ENCODE measurements around the gene XRRA1. TPM values are rescaled to one million over a fixed set of nuclear protein-coding genes. Genes with fewer than 3 reads are reported as not detected.
"Not testable (repeated sequence)": the region's sequence is repeated elsewhere in the genome, so short reads cannot be mapped to it uniquely, and the experiment has no call there.

Gene XRRA1, protein sequence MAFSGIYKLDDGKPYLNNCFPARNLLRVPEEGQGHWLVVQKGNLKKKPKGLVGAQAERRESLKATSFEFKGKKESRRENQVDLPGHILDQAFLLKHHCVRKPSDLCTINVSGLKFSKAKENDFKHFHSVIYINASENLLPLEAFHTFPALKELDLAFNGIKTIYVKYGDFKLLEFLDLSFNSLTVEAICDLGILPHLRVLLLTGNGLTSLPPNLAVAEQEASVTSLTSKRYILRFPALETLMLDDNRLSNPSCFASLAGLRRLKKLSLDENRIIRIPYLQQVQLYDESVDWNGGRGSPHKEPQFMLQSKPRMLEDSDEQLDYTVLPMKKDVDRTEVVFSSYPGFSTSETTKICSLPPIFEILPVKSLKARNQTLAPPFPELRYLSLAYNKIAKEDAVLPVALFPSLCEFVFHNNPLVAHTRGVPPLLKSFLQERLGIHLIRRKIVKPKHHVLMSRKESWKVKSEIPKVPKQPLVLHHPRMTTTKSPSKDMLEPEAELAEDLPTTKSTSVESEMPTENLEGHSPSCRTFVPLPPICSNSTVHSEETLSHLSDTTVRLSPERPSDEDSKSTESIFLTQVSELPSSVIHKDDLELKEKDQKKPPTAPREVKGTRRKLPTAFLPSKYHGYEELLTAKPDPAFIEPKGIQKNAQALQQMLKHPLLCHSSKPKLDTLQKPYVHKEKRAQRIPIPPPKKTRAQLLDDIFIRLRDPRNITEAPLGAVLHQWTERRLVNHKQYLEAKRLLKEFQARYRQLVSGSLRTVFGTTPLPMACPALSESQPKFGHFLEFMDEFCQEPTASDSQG
- total RNA-seq (10 to 100 TPM in 8 of 9 donors, 1 to 10 TPM in 1; 8.2 to 50.2 (median 14.0) TPM), polyA plus RNA-seq (1 to 10 TPM; 3.1 to 7.2 (median 6.3) TPM)
- long read RNA-seq, donor 1, partial matches to known transcripts: 106 of 512 reads
- long read RNA-seq, donor 1, other reads (novel, unspliced or antisense): 405 of 512 reads
- long read RNA-seq, donor 2: 0 reads
- long read RNA-seq, donor 3, partial matches to known transcripts: 372 of 377 reads
- long read RNA-seq, donor 3, other reads (novel, unspliced or antisense): 5 of 377 reads
- long read RNA-seq, donor 4, partial matches to known transcripts: 0 of 6 reads
- long read RNA-seq, donor 4, other reads (novel, unspliced or antisense): 6 of 6 reads
- long read RNA-seq, donor 5, partial matches to known transcripts: 0 of 9 reads
- long read RNA-seq, donor 5, other reads (novel, unspliced or antisense): 9 of 9 reads
- long read RNA-seq, donor 6, full-length matches to known transcripts: 1 of 6 reads
- long read RNA-seq, donor 6, partial matches to known transcripts: 0 of 6 reads
- long read RNA-seq, donor 6, other reads (novel, unspliced or antisense): 5 of 6 reads
- long read RNA-seq, donor 7: 0 reads
- long read RNA-seq, donor 8, partial matches to known transcripts: 528 of 547 reads
- long read RNA-seq, donor 8, other reads (novel, unspliced or antisense): 19 of 547 reads
- long read RNA-seq, donor 9, partial matches to known transcripts: 343 of 343 reads
- long read RNA-seq, donor 9, other reads (novel, unspliced or antisense): 0 of 343 reads
- long read RNA-seq, donor 10: 0 reads

DNA sequence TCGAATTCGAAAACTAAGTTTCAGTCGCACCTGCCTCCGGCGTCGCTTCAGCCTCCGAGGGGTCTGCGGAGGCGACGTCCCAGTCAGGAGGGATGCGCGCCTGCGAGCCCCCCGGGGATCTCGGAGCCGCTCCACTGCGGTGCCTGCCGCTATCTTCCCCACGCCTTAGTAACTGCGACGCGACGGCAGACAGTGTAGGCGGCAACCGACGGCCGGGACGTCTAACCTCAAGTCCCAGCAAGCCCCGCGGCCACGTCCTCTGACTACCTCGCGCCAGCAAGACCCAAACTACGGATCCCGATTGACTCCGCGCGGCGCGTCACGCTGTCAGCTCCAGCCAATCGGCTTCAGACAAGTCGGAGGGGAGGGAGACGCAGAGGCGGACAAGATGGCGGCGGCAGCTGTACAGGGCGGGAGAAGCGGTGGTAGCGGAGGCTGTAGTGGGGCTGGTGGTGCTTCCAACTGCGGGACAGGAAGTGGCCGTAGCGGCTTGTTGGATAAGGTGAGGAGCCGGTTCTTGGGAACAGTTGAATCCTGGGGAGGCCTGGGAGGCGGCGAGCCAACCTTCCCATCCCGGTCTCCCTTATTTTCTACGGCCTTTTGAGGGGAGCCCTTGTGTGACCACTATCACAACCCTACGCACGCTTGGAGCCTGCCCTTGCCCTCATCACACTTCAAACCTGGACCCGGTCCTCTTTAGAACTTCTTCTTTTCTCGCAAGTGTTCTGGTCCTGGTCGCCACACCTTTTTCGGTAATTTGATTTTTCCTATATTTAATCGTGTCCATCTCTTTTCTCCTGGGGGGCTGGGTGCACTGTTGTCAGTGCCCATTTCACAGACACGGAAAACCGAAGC, at the start of gene XRRA1, which contains the start of gene SPCS2:
TSS of gene XRRA1 (minus strand) at position 194 of the 855 bp plus-strand sequence. CDS start 8,213 bp downstream, outside the sequence.
TSS of gene SPCS2 (plus strand) at position 369 of the 855 bp plus-strand sequence. CDS start at position 389, 20 bp downstream.
- no peaks in the 10 kb centered on the region for H3K27me3 ChIP-seq
- intact Hi-C loops (cut with DNase I): no loop called here
- H3K4me1 ChIP-seq (replicated peaks in 1 of 2): peaks cover 3 to 47% of the 10 kb centered on the region in 2 donors
- 0 to 3% (median 1%) methylated on average over 23 to 67 of the region's 67 CpGs for WGBS, 4 donors
- H3K9me3 ChIP-seq (replicated peaks in 1 of 3): no peaks in the 10 kb centered on the region
- peak within 1 kb of the TSS; percentile 37 to 86 (median 73) for H3K27ac ChIP-seq
- H3K36me3 ChIP-seq (replicated peaks in 1 of 2): no peaks in the 10 kb centered on the region
- H3K4me3 ChIP-seq: peak within 1 kb of the TSS; percentile 64 to 81 (median 76)
- DNase-seq: peak; percentile 97 to 100 (median 99)
- TF ChIP-seq, protein P1, sequence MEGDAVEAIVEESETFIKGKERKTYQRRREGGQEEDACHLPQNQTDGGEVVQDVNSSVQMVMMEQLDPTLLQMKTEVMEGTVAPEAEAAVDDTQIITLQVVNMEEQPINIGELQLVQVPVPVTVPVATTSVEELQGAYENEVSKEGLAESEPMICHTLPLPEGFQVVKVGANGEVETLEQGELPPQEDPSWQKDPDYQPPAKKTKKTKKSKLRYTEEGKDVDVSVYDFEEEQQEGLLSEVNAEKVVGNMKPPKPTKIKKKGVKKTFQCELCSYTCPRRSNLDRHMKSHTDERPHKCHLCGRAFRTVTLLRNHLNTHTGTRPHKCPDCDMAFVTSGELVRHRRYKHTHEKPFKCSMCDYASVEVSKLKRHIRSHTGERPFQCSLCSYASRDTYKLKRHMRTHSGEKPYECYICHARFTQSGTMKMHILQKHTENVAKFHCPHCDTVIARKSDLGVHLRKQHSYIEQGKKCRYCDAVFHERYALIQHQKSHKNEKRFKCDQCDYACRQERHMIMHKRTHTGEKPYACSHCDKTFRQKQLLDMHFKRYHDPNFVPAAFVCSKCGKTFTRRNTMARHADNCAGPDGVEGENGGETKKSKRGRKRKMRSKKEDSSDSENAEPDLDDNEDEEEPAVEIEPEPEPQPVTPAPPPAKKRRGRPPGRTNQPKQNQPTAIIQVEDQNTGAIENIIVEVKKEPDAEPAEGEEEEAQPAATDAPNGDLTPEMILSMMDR (IDR thresholded peaks at IDR 0.05): no peak
- TF ChIP-seq POLR2A (IDR thresholded peaks at IDR 0.05): peak; percentile 44 to 87

DNA sequence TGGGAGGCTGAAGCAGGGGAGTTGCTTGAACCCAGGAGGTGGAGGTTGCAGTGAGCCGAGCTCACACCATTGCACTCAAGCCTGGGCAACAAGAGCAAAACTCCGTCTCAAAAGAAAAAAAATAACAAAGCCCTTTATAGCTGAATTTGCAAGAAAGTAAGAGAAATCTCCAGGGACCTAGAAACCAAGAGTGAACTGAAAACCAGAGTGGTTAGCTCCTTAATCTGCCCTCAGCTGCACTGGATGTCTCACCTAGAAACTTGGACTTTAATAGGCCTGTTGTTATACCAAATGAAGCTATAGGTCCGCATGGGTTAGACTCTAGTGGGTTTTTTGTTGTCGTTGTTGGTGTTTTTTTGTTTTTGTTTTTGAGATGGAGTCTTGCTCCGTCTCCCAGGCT, 44.0 kb upstream of the XRRA1 start:
- Histone ChIP-seq H3K36me3 (replicated peaks in 1 of 2) (peaks cover 0 to 17% of the 10 kb centered on the region in 2 donors), H3K4me1 (replicated peaks in 1 of 2) (peaks cover 24% of the 10 kb centered on the region in 2 donors), H3K4me3 (no peak overlapping the region), H3K9me3 (replicated peaks in 1 of 3) (no peaks in the 10 kb centered on the region), H3K27me3 (no peaks in the 10 kb centered on the region), H3K27ac (no peak overlapping the region)
- WGBS, 4 donors: 96% methylated on average over 5 of the region's 5 CpGs
- intact Hi-C loops (cut with DNase I): no loop called here
- TF ChIP-seq POLR2A (IDR thresholded peaks at IDR 0.05): no peak
- TF ChIP-seq, protein P1 (IDR thresholded peaks at IDR 0.05): no peak
- no peak for DNase-seq

DNA sequence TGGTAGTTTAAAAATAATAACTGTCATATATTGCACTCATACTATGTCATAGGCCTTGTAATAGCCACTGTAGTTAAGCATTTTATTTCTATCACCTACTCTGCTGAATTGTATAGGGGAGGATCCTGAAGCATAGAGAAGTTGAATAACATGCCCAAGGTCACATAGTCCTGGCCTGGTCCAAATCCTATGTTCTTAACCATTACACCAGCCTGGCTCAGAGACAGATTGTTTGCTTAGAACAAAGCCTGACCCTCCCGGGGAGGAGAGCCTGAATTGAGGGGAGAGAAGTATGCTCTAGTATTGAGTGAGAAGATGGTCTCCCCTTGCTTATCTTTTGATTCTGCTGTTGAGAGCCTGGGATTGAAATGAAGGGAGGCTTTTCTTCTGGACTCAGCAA, 42.0 kb upstream of the XRRA1 start:
- Histone ChIP-seq H3K9me3 (replicated peaks in 1 of 3) (no peaks in the 10 kb centered on the region), H3K4me1 (replicated peaks in 1 of 2) (peaks cover 24% of the 10 kb centered on the region in 2 donors), H3K4me3 (no peak overlapping the region), H3K27me3 (no peaks in the 10 kb centered on the region), H3K27ac (peak overlapping the region in 1 of 5 donors; percentile 1), H3K36me3 (replicated peaks in 1 of 2) (peaks cover 0 to 17% of the 10 kb centered on the region in 2 donors)
- peak in 1 of 7 donors; percentile 53 for DNase-seq
- TF ChIP-seq POLR2A (IDR thresholded peaks at IDR 0.05): no peak
- TF ChIP-seq, protein P1 (IDR thresholded peaks at IDR 0.05): no peak
- intact Hi-C loops (cut with DNase I): no loop called here
- WGBS, 4 donors: 13 to 53% (median 44%) methylated on average over 1 of the region's 1 CpG

DNA sequence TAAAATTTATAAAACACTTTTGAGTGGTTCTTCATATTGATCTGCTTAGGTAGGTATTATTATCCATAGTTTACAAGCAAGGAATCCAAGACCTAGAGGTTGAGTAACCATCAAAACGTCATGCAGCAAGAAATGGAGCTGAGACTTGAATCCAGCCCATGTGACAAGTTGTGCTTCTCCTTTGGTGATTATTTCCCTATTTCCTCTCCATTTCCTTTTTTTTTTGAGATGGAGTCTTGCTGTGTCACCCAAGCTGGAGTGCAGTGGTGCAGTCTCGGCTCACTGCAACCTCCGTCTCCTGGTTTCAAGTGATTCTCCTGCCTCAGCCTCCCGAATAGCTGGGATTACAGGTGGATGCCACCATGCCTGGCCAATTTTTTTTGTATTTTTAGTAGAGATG, 41.3 kb upstream of the XRRA1 start:
- Histone ChIP-seq H3K4me1 (replicated peaks in 1 of 2) (peaks cover 24% of the 10 kb centered on the region in 2 donors), H3K4me3 (peak overlapping the region in 1 of 4 donors; percentile 84)
- H3K36me3 ChIP-seq (replicated peaks in 1 of 2); H3K27ac ChIP-seq; DNase-seq; H3K27me3 ChIP-seq; H3K9me3 ChIP-seq (replicated peaks in 1 of 3); intact Hi-C loops (cut with DNase I): not testable (repeated sequence)
- WGBS, 4 donors: 87 to 93% (median 88%) methylated on average over 4 of the region's 4 CpGs
